ENCODE results near the gene MAFF.

MAFF gene

GRCh38 chr22:38219632-38220031 is 17.8 kb downstream of the MAFF start:
- DNase-seq (no peak), ATAC-seq (replicated peaks) (no peak)
- no peak overlapping the region for H3K27ac Mint-ChIP-seq
- peaks cover 7% of the 10 kb centered on the region in 2 donors for H3K27me3 Mint-ChIP-seq
- peaks cover 17 to 25% of the 10 kb centered on the region in 2 donors for H3K4me1 Mint-ChIP-seq
- peaks cover 31% of the 10 kb centered on the region in 2 donors for H3K36me3 Mint-ChIP-seq
- H3K9me3 Mint-ChIP-seq = no peaks in the 10 kb centered on the region
- H3K4me3 Mint-ChIP-seq = no peak overlapping the region

- Mint-ChIP-seq H3K27me3 (peaks cover 2 to 3% of the 10 kb centered on the region in 2 donors), H3K4me3 (no peak overlapping the region), H3K9me3 (no peaks in the 10 kb centered on the region), H3K36me3 (peaks cover 27 to 30% of the 10 kb centered on the region in 2 donors), H3K4me1 (peaks cover 12 to 19% of the 10 kb centered on the region in 2 donors), H3K27ac (peak overlapping the region; percentile 49)
- no peak for DNase-seq
- ATAC-seq (replicated peaks) = no peak
These were observed 18.4 kb downstream of the MAFF start for GRCh38 chr22:38220163-38220562.

- Mint-ChIP-seq H3K27ac (peak overlapping the region; percentile 65), H3K4me3 (no peak overlapping the region), H3K4me1 (peaks cover 10 to 14% of the 10 kb centered on the region in 2 donors), H3K36me3 (peaks cover 25 to 27% of the 10 kb centered on the region in 2 donors), H3K9me3 (no peaks in the 10 kb centered on the region), H3K27me3 (no peaks in the 10 kb centered on the region)
- ATAC-seq (replicated peaks) (no peak), DNase-seq (no peak)
These were observed 19.0 kb downstream of the MAFF start for GRCh38 chr22:38220653-38221386.

GRCh38 chr22:38221407-38221806 is 19.6 kb downstream of the MAFF start:
- H3K36me3 Mint-ChIP-seq = peaks cover 24 to 27% of the 10 kb centered on the region in 2 donors
- H3K27me3 Mint-ChIP-seq = no peaks in the 10 kb centered on the region
- H3K9me3 Mint-ChIP-seq = no peaks in the 10 kb centered on the region
- no peak overlapping the region for H3K4me3 Mint-ChIP-seq
- H3K4me1 Mint-ChIP-seq = peaks cover 10 to 14% of the 10 kb centered on the region in 2 donors
- H3K27ac Mint-ChIP-seq = no peak overlapping the region
- ATAC-seq (replicated peaks) (no peak), DNase-seq (no peak)

- peaks cover 10 to 14% of the 10 kb centered on the region in 2 donors for H3K4me1 Mint-ChIP-seq
- no peak overlapping the region for H3K4me3 Mint-ChIP-seq
- peaks cover 28 to 32% of the 10 kb centered on the region in 2 donors for H3K36me3 Mint-ChIP-seq
- H3K27me3 Mint-ChIP-seq = no peaks in the 10 kb centered on the region
- H3K9me3 Mint-ChIP-seq = no peaks in the 10 kb centered on the region
- no peak overlapping the region for H3K27ac Mint-ChIP-seq
- DNase-seq (no peak), ATAC-seq (replicated peaks) (no peak)
These were observed 20.4 kb downstream of the MAFF start for GRCh38 chr22:38221908-38222796.

GRCh38 chr22:38222797-38223119 is 21.0 kb downstream of the MAFF start:
- Mint-ChIP-seq H3K36me3 (peaks cover 29 to 35% of the 10 kb centered on the region in 2 donors), H3K9me3 (no peaks in the 10 kb centered on the region), H3K4me3 (no peak overlapping the region), H3K4me1 (peaks cover 10 to 14% of the 10 kb centered on the region in 2 donors), H3K27ac (no peak overlapping the region), H3K27me3 (no peaks in the 10 kb centered on the region)
- no peak for DNase-seq
- no peak for ATAC-seq (replicated peaks)

GRCh38 chr22:38223289-38223960 is 21.6 kb downstream of the MAFF start:
- peaks cover 29 to 38% of the 10 kb centered on the region in 2 donors for H3K36me3 Mint-ChIP-seq
- peak in 1 of 2 donors; percentile 12 for ATAC-seq (replicated peaks)
- H3K4me3 Mint-ChIP-seq = no peak overlapping the region
- DNase-seq = no peak
- no peaks in the 10 kb centered on the region for H3K9me3 Mint-ChIP-seq
- H3K4me1 Mint-ChIP-seq = peaks cover 5 to 10% of the 10 kb centered on the region in 2 donors
- H3K27ac Mint-ChIP-seq = no peak overlapping the region
- H3K27me3 Mint-ChIP-seq = no peaks in the 10 kb centered on the region

- Mint-ChIP-seq H3K4me1 (peaks cover 3 to 4% of the 10 kb centered on the region in 2 donors), H3K4me3 (no peak overlapping the region), H3K27ac (no peak overlapping the region), H3K27me3 (no peaks in the 10 kb centered on the region), H3K9me3 (no peaks in the 10 kb centered on the region), H3K36me3 (peaks cover 32 to 47% of the 10 kb centered on the region in 2 donors)
- ATAC-seq (replicated peaks) (no peak), DNase-seq (no peak)
These were observed 25.3 kb downstream of the MAFF start for GRCh38 chr22:38226853-38227649.

GRCh38 chr22:38228326-38228872 is 26.6 kb downstream of the MAFF start:
- peaks cover 30 to 43% of the 10 kb centered on the region in 2 donors for H3K36me3 Mint-ChIP-seq
- ATAC-seq (replicated peaks) (no peak), DNase-seq (no peak)
- no peaks in the 10 kb centered on the region for H3K27me3 Mint-ChIP-seq
- H3K9me3 Mint-ChIP-seq = no peaks in the 10 kb centered on the region
- no peak overlapping the region for H3K27ac Mint-ChIP-seq
- H3K4me1 Mint-ChIP-seq = peaks cover 3 to 4% of the 10 kb centered on the region in 2 donors
- H3K4me3 Mint-ChIP-seq = no peak overlapping the region

GRCh38 chr22:38228873-38229740 is 27.3 kb downstream of the MAFF start:
- ATAC-seq (replicated peaks) = no peak
- H3K9me3 Mint-ChIP-seq = no peaks in the 10 kb centered on the region
- peaks cover 1 to 3% of the 10 kb centered on the region in 2 donors for H3K4me1 Mint-ChIP-seq
- no peak overlapping the region for H3K27ac Mint-ChIP-seq
- H3K4me3 Mint-ChIP-seq = no peak overlapping the region
- H3K36me3 Mint-ChIP-seq = peaks cover 28 to 43% of the 10 kb centered on the region in 2 donors
- H3K27me3 Mint-ChIP-seq = no peaks in the 10 kb centered on the region
- no peak for DNase-seq

GRCh38 chr22:38230108-38230825 is 28.5 kb downstream of the MAFF start:
- DNase-seq = no peak
- no peak overlapping the region for H3K4me3 Mint-ChIP-seq
- ATAC-seq (replicated peaks) = peak; percentile 51 to 58
- H3K4me1 Mint-ChIP-seq = peaks cover 1 to 3% of the 10 kb centered on the region in 2 donors
- peaks cover 27 to 45% of the 10 kb centered on the region in 2 donors for H3K36me3 Mint-ChIP-seq
- H3K27ac Mint-ChIP-seq = no peak overlapping the region
- no peaks in the 10 kb centered on the region for H3K9me3 Mint-ChIP-seq
- no peaks in the 10 kb centered on the region for H3K27me3 Mint-ChIP-seq

- Mint-ChIP-seq H3K27me3 (no peaks in the 10 kb centered on the region), H3K36me3 (peaks cover 30 to 48% of the 10 kb centered on the region in 2 donors), H3K4me1 (peaks cover 1 to 3% of the 10 kb centered on the region in 2 donors), H3K27ac (no peak overlapping the region), H3K9me3 (no peaks in the 10 kb centered on the region), H3K4me3 (no peak overlapping the region)
- ATAC-seq (replicated peaks) (no peak), DNase-seq (no peak)
These were observed 29.1 kb downstream of the MAFF start for GRCh38 chr22:38230916-38231315.
